ENCODE results near the gene TRIO. TPM values are rescaled to one million over a fixed set of nuclear protein-coding genes. Genes with fewer than 3 reads are reported as not detected.

Gene TRIO
- total and polyA plus RNA-seq, 2 experiments from 2014 or later: 18.5 to 78.2 TPM

GRCh38 chr5:14310901-14311300 lies 167.8 kb downstream of the TRIO start:
- Histone ChIP-seq H3K9me2 (replicated peaks; ENCODE audit: insufficient read depth) (no peaks in the 10 kb centered on the region), H3K27ac (no peak overlapping the region), H2AFZ (no peak overlapping the region), H3K9me3 (ENCODE audit: low read depth) (no peaks in the 10 kb centered on the region), H3K79me2 (peaks cover 9% of the 10 kb centered on the region), H3K4me3 (no peak overlapping the region), H4K20me1 (ENCODE audit: insufficient read depth, poor library complexity, severe bottlenecking) (no peaks in the 10 kb centered on the region), H3K27me3 (no peaks in the 10 kb centered on the region), H3K36me3 (replicated peaks; ENCODE audit: insufficient read depth, low read depth) (no peaks in the 10 kb centered on the region), H3K4me2 (no peak overlapping the region), H3K4me1 (ENCODE audit: insufficient read depth) (peaks cover 3% of the 10 kb centered on the region)
- 98% methylated on average over 8 of the region's 8 CpGs for WGBS (ENCODE audit: low lambda C conversion rate, missing lambda C conversion rate)
- TF ChIP-seq EZH2 (IDR thresholded peaks at IDR 0.05; ENCODE audit: borderline replicate concordance): no peak
- TF ChIP-seq, protein P1, sequence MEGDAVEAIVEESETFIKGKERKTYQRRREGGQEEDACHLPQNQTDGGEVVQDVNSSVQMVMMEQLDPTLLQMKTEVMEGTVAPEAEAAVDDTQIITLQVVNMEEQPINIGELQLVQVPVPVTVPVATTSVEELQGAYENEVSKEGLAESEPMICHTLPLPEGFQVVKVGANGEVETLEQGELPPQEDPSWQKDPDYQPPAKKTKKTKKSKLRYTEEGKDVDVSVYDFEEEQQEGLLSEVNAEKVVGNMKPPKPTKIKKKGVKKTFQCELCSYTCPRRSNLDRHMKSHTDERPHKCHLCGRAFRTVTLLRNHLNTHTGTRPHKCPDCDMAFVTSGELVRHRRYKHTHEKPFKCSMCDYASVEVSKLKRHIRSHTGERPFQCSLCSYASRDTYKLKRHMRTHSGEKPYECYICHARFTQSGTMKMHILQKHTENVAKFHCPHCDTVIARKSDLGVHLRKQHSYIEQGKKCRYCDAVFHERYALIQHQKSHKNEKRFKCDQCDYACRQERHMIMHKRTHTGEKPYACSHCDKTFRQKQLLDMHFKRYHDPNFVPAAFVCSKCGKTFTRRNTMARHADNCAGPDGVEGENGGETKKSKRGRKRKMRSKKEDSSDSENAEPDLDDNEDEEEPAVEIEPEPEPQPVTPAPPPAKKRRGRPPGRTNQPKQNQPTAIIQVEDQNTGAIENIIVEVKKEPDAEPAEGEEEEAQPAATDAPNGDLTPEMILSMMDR (IDR thresholded peaks at IDR 0.05; ENCODE audit: poor library complexity): no peak
- no peak for TF ChIP-seq EZH2phosphoT487 (IDR thresholded peaks at IDR 0.05; ENCODE audit: low read depth, severe bottlenecking, unreplicated experiment)
- no peak for DNase-seq (ENCODE audit: low spot score)

DNA sequence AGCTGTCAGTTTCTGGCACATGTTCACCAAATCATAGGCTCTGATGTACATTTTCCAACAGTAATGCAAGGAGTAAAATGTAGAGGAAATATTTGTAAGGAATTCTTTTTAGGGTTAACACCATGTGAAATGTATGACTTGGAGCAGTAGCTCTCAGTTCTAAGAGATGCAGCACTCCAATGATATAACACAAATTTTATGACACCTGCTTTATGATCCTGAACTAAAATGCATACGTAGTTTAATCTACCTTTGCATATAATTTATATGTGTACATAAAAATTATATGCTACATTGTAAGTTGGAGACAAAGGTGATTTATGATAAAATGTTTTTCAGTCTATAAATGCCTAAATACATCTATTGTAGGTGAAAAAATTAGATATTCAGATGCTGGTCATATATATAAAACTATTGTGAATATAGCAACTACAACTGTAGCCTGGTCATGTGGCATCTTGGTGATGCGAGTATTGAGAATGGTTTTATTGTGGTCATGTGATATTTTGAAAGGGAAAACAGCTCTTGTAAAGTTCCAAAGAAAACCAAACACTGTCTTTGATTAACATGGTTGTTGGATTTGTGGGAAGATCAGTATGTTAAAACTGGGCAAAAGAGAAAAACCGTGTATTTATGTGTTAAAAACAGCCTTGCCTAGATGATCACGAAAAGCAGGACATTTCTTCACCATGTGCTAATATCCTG lies 171.0 kb downstream of the TRIO start:
- peaks cover 5% of the 10 kb centered on the region for H3K79me2 ChIP-seq
- H3K27me3 ChIP-seq: no peaks in the 10 kb centered on the region
- no peak for DNase-seq (ENCODE audit: low spot score)
- 80% methylated on average over 4 of the region's 4 CpGs for whole genome bisulfite sequencing (ENCODE audit: low lambda C conversion rate, missing lambda C conversion rate)
- no peak overlapping the region for H2AFZ ChIP-seq
- no peaks in the 10 kb centered on the region for H3K9me2 ChIP-seq (replicated peaks; ENCODE audit: insufficient read depth)
- no peak overlapping the region for H3K27ac ChIP-seq
- no peak overlapping the region for H3K4me3 ChIP-seq
- no peaks in the 10 kb centered on the region for H3K36me3 ChIP-seq (replicated peaks; ENCODE audit: insufficient read depth, low read depth)
- H3K4me2 ChIP-seq: no peak overlapping the region
- TF ChIP-seq EZH2phosphoT487 (IDR thresholded peaks at IDR 0.05; ENCODE audit: low read depth, severe bottlenecking, unreplicated experiment): no peak
- TF ChIP-seq, protein P1 (IDR thresholded peaks at IDR 0.05; ENCODE audit: poor library complexity): no peak
- TF ChIP-seq EZH2 (IDR thresholded peaks at IDR 0.05; ENCODE audit: borderline replicate concordance): no peak
- no peaks in the 10 kb centered on the region for H4K20me1 ChIP-seq (ENCODE audit: insufficient read depth, poor library complexity, severe bottlenecking)
- no peaks in the 10 kb centered on the region for H3K4me1 ChIP-seq (ENCODE audit: insufficient read depth)
- no peaks in the 10 kb centered on the region for H3K9me3 ChIP-seq (ENCODE audit: low read depth)

DNA sequence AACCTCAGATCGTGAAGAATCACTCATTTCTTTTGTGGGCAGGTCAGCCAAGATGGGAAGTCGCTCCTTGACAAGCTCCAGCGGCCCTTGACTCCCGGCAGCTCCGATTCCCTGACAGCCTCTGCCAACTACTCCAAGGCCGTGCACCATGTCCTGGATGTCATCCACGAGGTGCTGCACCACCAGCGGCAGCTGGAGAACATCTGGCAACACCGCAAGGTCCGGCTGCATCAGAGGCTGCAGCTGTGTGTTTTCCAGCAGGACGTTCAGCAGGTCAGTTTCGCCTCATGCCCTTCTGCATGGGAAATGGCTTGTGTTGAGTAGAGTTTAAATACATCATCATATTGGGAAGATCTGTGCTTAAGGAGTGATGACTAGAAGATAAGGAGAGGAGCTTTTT lies 173.3 kb downstream of the TRIO start:
- Histone ChIP-seq H3K27ac (no peak overlapping the region), H3K79me2 (no peaks in the 10 kb centered on the region), H3K4me1 (ENCODE audit: insufficient read depth) (no peaks in the 10 kb centered on the region), H3K4me3 (no peak overlapping the region), H3K27me3 (no peaks in the 10 kb centered on the region), H3K4me2 (no peak overlapping the region), H2AFZ (no peak overlapping the region), H3K9me3 (ENCODE audit: low read depth) (no peaks in the 10 kb centered on the region), H4K20me1 (ENCODE audit: insufficient read depth, poor library complexity, severe bottlenecking) (no peaks in the 10 kb centered on the region), H3K36me3 (replicated peaks; ENCODE audit: insufficient read depth, low read depth) (no peaks in the 10 kb centered on the region), H3K9me2 (replicated peaks; ENCODE audit: insufficient read depth) (no peaks in the 10 kb centered on the region)
- DNase-seq (ENCODE audit: low spot score): no peak
- 87% methylated on average over 12 of the region's 12 CpGs for WGBS (ENCODE audit: low lambda C conversion rate, missing lambda C conversion rate)
- TF ChIP-seq, protein P1 (IDR thresholded peaks at IDR 0.05; ENCODE audit: poor library complexity): no peak
- TF ChIP-seq EZH2 (IDR thresholded peaks at IDR 0.05; ENCODE audit: borderline replicate concordance): no peak
